ENCODE data around the gene RGL1. TPM values are rescaled to one million over a fixed set of nuclear protein-coding genes. Genes with fewer than 3 reads are reported as not detected.

RGL1 gene
- total RNA-seq, 1 donor from 2014 or later, result 15.0 TPM

DNA sequence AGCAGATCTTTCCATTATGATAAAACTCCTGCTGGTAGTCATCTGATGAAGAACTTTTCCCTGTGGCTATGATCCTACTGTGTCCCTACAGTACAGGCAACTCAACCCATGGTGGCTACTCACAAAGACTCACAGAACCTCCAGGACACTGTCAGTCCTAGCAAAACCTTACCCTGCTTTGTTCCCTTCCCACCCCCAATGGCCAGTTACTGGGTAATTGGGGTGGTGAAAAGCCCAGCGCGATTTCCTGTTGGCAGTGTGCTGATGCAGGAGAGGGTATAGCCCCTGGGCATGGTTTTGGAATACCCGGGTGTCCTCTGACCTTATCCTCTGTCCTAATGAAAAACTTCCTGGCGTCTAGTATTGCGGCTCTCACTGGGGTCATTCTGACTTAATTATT lies 533 bp upstream of the RGL1 start:
- peaks cover 47% of the 10 kb centered on the region for H3K4me1 Mint-ChIP-seq
- H2AFZ ChIP-seq (replicated peaks), result peak overlapping the region; percentile 93

DNA sequence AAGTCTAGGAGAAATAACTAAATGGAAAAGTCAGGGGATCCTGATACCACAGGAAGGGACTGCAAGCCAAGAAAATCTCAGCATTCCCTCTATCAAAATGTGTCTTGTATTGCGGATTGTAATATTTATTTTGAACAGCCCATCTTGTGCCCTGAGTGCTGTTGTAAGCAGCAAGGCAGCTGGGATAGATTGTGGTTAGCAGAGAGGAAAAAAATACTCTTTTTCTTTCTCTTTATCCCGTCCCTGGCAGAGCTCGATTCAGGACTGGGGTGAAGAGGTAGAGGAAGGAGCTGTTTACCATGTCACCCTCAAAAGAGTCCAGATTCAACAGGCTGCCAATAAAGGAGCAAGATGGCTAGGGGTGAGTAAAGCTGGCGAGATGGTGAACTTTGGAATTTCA lies 1.2 kb downstream of the RGL1 start:
- Mint-ChIP-seq H3K4me3 (peak overlapping the region; percentile 99), H3K27ac (peak overlapping the region; percentile 69), H3K9me3 (peaks cover 14% of the 10 kb centered on the region), H3K36me3 (peaks cover 19% of the 10 kb centered on the region), H3K27me3 (ENCODE audit: insufficient read depth, low read depth) (no peaks in the 10 kb centered on the region), H3K4me1 (peaks cover 59% of the 10 kb centered on the region)
- TF ChIP-seq, protein P1, sequence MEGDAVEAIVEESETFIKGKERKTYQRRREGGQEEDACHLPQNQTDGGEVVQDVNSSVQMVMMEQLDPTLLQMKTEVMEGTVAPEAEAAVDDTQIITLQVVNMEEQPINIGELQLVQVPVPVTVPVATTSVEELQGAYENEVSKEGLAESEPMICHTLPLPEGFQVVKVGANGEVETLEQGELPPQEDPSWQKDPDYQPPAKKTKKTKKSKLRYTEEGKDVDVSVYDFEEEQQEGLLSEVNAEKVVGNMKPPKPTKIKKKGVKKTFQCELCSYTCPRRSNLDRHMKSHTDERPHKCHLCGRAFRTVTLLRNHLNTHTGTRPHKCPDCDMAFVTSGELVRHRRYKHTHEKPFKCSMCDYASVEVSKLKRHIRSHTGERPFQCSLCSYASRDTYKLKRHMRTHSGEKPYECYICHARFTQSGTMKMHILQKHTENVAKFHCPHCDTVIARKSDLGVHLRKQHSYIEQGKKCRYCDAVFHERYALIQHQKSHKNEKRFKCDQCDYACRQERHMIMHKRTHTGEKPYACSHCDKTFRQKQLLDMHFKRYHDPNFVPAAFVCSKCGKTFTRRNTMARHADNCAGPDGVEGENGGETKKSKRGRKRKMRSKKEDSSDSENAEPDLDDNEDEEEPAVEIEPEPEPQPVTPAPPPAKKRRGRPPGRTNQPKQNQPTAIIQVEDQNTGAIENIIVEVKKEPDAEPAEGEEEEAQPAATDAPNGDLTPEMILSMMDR (IDR thresholded peaks at IDR 0.05), result no peak
- no peak for TF ChIP-seq EZH2 (IDR thresholded peaks at IDR 0.05)
- no peak for TF ChIP-seq EZH2phosphoT487 (IDR thresholded peaks at IDR 0.05)
- no peaks in the 10 kb centered on the region for H3K27me3 ChIP-seq
- H4K20me1 ChIP-seq (ENCODE audit: low read depth), result no peaks in the 10 kb centered on the region
- DNase-seq (ENCODE audit: low spot score), result no peak
- H3K4me1 ChIP-seq, result peaks cover 51% of the 10 kb centered on the region
- H3K27ac ChIP-seq, result no peak overlapping the region
- H3K79me2 ChIP-seq (ENCODE audit: low read depth), result peaks cover 55% of the 10 kb centered on the region
- peaks cover 4% of the 10 kb centered on the region for H3K9me3 ChIP-seq (ENCODE audit: low read depth)
- H3K9ac ChIP-seq, result peak overlapping the region; percentile 1
- H3K4me2 ChIP-seq, result peak overlapping the region; percentile 96
- H2AFZ ChIP-seq (replicated peaks), result peak overlapping the region; percentile 63
- H3K36me3 ChIP-seq, result no peaks in the 10 kb centered on the region
- peaks cover 57% of the 10 kb centered on the region for H3F3A ChIP-seq (ENCODE audit: low read depth)
- peak overlapping the region; percentile 77 for H3K4me3 ChIP-seq

More for the DNA sequence above, 533 bp upstream of the RGL1 start:
- H3K36me3 Mint-ChIP-seq, result peaks cover 14% of the 10 kb centered on the region
- H3K27me3 Mint-ChIP-seq (ENCODE audit: insufficient read depth, low read depth), result no peaks in the 10 kb centered on the region
- Histone ChIP-seq H4K20me1 (ENCODE audit: low read depth) (no peaks in the 10 kb centered on the region), H3K9me3 (ENCODE audit: low read depth) (peaks cover 4% of the 10 kb centered on the region), H3F3A (ENCODE audit: low read depth) (peaks cover 57% of the 10 kb centered on the region), H3K9ac (no peak overlapping the region), H3K36me3 (no peaks in the 10 kb centered on the region), H3K27me3 (no peaks in the 10 kb centered on the region), H3K79me2 (ENCODE audit: low read depth) (peaks cover 38% of the 10 kb centered on the region), H3K27ac (no peak overlapping the region), H3K4me2 (peak overlapping the region; percentile 96), H3K4me3 (peak overlapping the region; percentile 77), H3K4me1 (peaks cover 45% of the 10 kb centered on the region)
- peaks cover 16% of the 10 kb centered on the region for H3K9me3 Mint-ChIP-seq
- H3K4me3 Mint-ChIP-seq, result peak overlapping the region; percentile 99
- no peak overlapping the region for H3K27ac Mint-ChIP-seq
- DNase-seq (ENCODE audit: low spot score), result peak; percentile 29
- TF ChIP-seq EZH2phosphoT487 (IDR thresholded peaks at IDR 0.05) (no peak), EZH2 (IDR thresholded peaks at IDR 0.05) (no peak)
- TF ChIP-seq, protein P1 (IDR thresholded peaks at IDR 0.05), result no peak

DNA sequence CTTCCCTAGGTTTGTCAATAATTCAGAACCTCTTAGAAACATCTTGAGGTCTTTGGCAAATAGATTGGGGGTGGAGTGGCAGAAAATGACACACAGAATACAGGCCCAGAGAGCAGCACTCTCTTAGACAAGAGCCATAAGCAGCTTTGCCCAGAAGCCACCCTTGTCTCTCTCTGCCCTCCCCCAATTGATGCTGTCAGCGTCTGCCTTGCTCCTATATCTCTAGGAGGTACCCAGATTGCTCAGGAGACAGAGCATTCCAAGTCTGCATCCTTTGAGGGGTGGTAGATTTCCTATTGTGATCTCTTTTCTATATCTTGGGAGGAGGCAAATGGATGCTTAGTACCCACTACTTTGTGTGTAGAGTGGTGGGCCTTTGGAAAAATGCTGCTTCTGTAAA lies 1.8 kb downstream of the RGL1 start:
- Mint-ChIP-seq H3K4me3 (peak overlapping the region; percentile 99), H3K27ac (peak overlapping the region; percentile 74), H3K27me3 (ENCODE audit: insufficient read depth, low read depth) (no peaks in the 10 kb centered on the region), H3K9me3 (peaks cover 8% of the 10 kb centered on the region), H3K4me1 (peaks cover 61% of the 10 kb centered on the region), H3K36me3 (peaks cover 17% of the 10 kb centered on the region)
- DNase-seq (ENCODE audit: low spot score), result peak; percentile 39
- Histone ChIP-seq H3K4me2 (peak overlapping the region; percentile 96), H3K9me3 (ENCODE audit: low read depth) (peaks cover 4% of the 10 kb centered on the region), H3K36me3 (no peaks in the 10 kb centered on the region), H3K4me1 (peaks cover 57% of the 10 kb centered on the region), H2AFZ (replicated peaks) (no peak overlapping the region), H3K9ac (no peak overlapping the region), H4K20me1 (ENCODE audit: low read depth) (no peaks in the 10 kb centered on the region), H3K79me2 (ENCODE audit: low read depth) (peaks cover 60% of the 10 kb centered on the region), H3K27me3 (no peaks in the 10 kb centered on the region), H3K4me3 (peak overlapping the region; percentile 77), H3F3A (ENCODE audit: low read depth) (peaks cover 57% of the 10 kb centered on the region), H3K27ac (peak overlapping the region; percentile 59)
- TF ChIP-seq EZH2phosphoT487 (IDR thresholded peaks at IDR 0.05) (no peak), EZH2 (IDR thresholded peaks at IDR 0.05) (no peak)
- TF ChIP-seq, protein P1 (IDR thresholded peaks at IDR 0.05), result no peak
